Kidney (tissue), 14 donors: ENCODE results near the gene TMEM242. TPM values are rescaled to one million over a fixed set of nuclear protein-coding genes. Genes with fewer than 3 reads are reported as not detected.

Experiments
- DNase-seq, 5 donors: peaks; one replicate each; pipeline ENCODE4 v3.0.0-alpha.2; 2013 to 2020
- FAIRE-seq: peaks from 2 replicates; lab custom pipeline; 2012; peaks lifted over from hg19 to GRCh38; lab: Jason Lieb, UNC
- H3K27ac ChIP-seq, 2 donors: one replicate each; pipeline ENCODE4 v1.7.0; 2013; ENCODE audit warnings: low read depth in 2 of 2, low read length in 2 of 2, inconsistent platforms in 1 of 2
- H3K27me3 ChIP-seq: one replicate; pipeline ENCODE4 v1.7.1; 2013; ENCODE audit warnings: low read length, inconsistent platforms; ENCODE audit not compliant: control insufficient read depth, insufficient read depth
- H3K36me3 ChIP-seq, 3 donors: one replicate each; pipeline versions ENCODE4 v1.7.0 to v1.7.1; 2013; ENCODE audit warnings: low read length in 3 of 3, control low read depth in 1 of 3, inconsistent platforms in 1 of 3; ENCODE audit not compliant: insufficient read depth in 3 of 3, control insufficient read depth in 2 of 3
- H3K4me1 ChIP-seq, 3 donors: one replicate each; pipeline versions ENCODE4 v1.7.0 to v1.7.1; 2013; ENCODE audit warnings: low read length in 3 of 3, inconsistent platforms in 1 of 3, low read depth in 1 of 3; ENCODE audit not compliant: control insufficient read depth in 2 of 3, insufficient read depth in 2 of 3
- H3K4me3 ChIP-seq, 3 donors: one replicate each; pipeline versions ENCODE4 v1.7.0 to v1.8.1; 2013; ENCODE audit warnings: low read length in 3 of 3, control low read depth in 1 of 3, inconsistent platforms in 1 of 3
- H3K9ac ChIP-seq, 3 donors: one replicate each; pipeline versions ENCODE4 v1.7.0 to v1.7.1; 2013; ENCODE audit warnings: low read length in 3 of 3, control low read depth in 1 of 3, inconsistent platforms in 1 of 3
- H3K9me3 ChIP-seq, 3 donors: one replicate each; pipeline versions ENCODE4 v1.7.0 to v1.7.1; 2013; ENCODE audit warnings: low read length in 3 of 3, control low read depth in 1 of 3, inconsistent platforms in 1 of 3; ENCODE audit not compliant: control insufficient read depth in 2 of 3, insufficient read depth in 1 of 3
- CTCF ChIP-seq: IDR thresholded peaks from 3 replicates; pipeline ENCODE4 v1.5.1; 2012; ENCODE audit warnings: mild to moderate bottlenecking, moderate library complexity, borderline replicate concordance; ENCODE audit not compliant: insufficient read depth; ENCODE audit errors: extremely low read depth
- intact Hi-C: fragments of 100-400 bp; cut with DNase I; formaldehyde crosslinking; loops from one replicate; pipeline ENCODE4 v1.11.1; 2022
- polyA plus RNA-seq: library from polyadenylated mRNA; stranded (reverse); fragments of 350-450 nt; fragmentation: Illumina TruSeq; extraction: RNeasy Lipid Tissue Mini Kit (QIAGEN cat#74804); gene quantifications from one replicate; pipeline ENCODE4 v1.2.3, GENCODE V29; 2014; ENCODE audit warnings: low read depth, low replicate concordance; ENCODE audit not compliant: insufficient read depth
- total RNA-seq: library from RNA; stranded (reverse); fragmentation: NEBNext Ultra II Directional; extraction: Animal tissue kit (Norgen Biotek cat#: 25700); gene quantifications from one replicate; pipeline ENCODE4 v1.2.1, GENCODE V29; 2021
- donor health status: control.
- donor health status: control.
- donor health status: control.
- donor health status: control.
- donor health status: control.
- donor health status: DM: yes; HTN: yes; CAD: no.
- donor health status: Normal renal cell carcinoma (clear cell type).

The TMEM242 gene
- total and polyA plus RNA-seq, 2 donors from 2014 or later: 14.2 to 14.3 TPM

GRCh38 chr6:157268835-157269234 lies 54.5 kb downstream of the TMEM242 start:
- H3K9me3 ChIP-seq: peaks cover 0 to 3% (median 0%) of the 10 kb centered on the region in 3 donors
- H3K4me3 ChIP-seq: no peak overlapping the region
- H3K27me3 ChIP-seq: no peaks in the 10 kb centered on the region
- H3K36me3 ChIP-seq: no peaks in the 10 kb centered on the region
- H3K9ac ChIP-seq: no peak overlapping the region
- H3K4me1 ChIP-seq: peaks cover 3 to 16% (median 8%) of the 10 kb centered on the region in 3 donors
- FAIRE-seq (no peak), DNase-seq (peak in 1 of 5 donors; percentile 37)
- intact Hi-C loops: no loop called here
- TF ChIP-seq CTCF: no peak
- H3K27ac ChIP-seq: peak overlapping the region; percentile 33 to 57

- Histone ChIP-seq H3K4me1 (peaks cover 3 to 16% (median 8%) of the 10 kb centered on the region in 3 donors), H3K27me3 (no peaks in the 10 kb centered on the region), H3K9me3 (peaks cover 0 to 3% (median 0%) of the 10 kb centered on the region in 3 donors), H3K9ac (no peak overlapping the region), H3K36me3 (no peaks in the 10 kb centered on the region), H3K27ac (peak overlapping the region; percentile 33 to 57), H3K4me3 (no peak overlapping the region)
- FAIRE-seq (no peak), DNase-seq (peak in 1 of 5 donors; percentile 31)
- TF ChIP-seq CTCF: no peak
- intact Hi-C loops: no loop called here
Measured at GRCh38 chr6:157268396-157268795, 54.9 kb downstream of the TMEM242 start.

GRCh38 chr6:157267654-157268053 lies 55.7 kb downstream of the TMEM242 start:
- intact Hi-C loops: no loop called here
- no peak for TF ChIP-seq CTCF
- H3K27ac ChIP-seq: no peak overlapping the region
- DNase-seq: no peak
- no peaks in the 10 kb centered on the region for H3K27me3 ChIP-seq
- no peaks in the 10 kb centered on the region for H3K36me3 ChIP-seq
- H3K4me1 ChIP-seq: peaks cover 3 to 16% (median 8%) of the 10 kb centered on the region in 3 donors
- H3K9me3 ChIP-seq: peaks cover 0 to 3% (median 0%) of the 10 kb centered on the region in 3 donors
- H3K9ac ChIP-seq: no peak overlapping the region
- no peak overlapping the region for H3K4me3 ChIP-seq
- FAIRE-seq: no peak
